HCT116 (cell line): ENCODE data around the gene ELP5. TPM values are rescaled to one million over a fixed set of nuclear protein-coding genes. Genes with fewer than 3 reads are reported as not detected.

Experiments
- ATAC-seq: fragments of 200-7000 bp; cut with Tn5 transposase; 2 replicates; pipeline ENCODE4 v1.9.1; 2020; ENCODE audit warnings: mild to moderate bottlenecking, moderate library complexity
- BruUV-seq: library from RNA; stranded (reverse); fragments of 400-500 nt; replicated peaks from 2 replicates; lab custom pipeline; 2021; lab: Mats Ljungman, UMichigan
- CTCF ChIA-PET: fragments of 300-600 bp; sonication (Branson Sonifier 250); formaldehyde crosslinking; loops from one replicate; lab custom pipeline; 2021; ENCODE audit warnings: antibody characterized with exemption; lab: Charles Lee
- POLR2A ChIA-PET: fragments of 300-600, 350-600 bp; sonication (Branson Sonifier 250); formaldehyde crosslinking; loops from one replicate; lab custom pipeline; 2021; ENCODE audit warnings: antibody characterized with exemption; lab: Charles Lee
- RAD21 ChIA-PET, 2 experiments: fragments of 300-600 bp; sonication (Branson Sonifier 250); formaldehyde crosslinking; loops; one replicate each; lab custom pipeline; 2023; ENCODE audit warnings: low total read pairs in 2 of 2; ENCODE audit not compliant: uncharacterized antibody in 2 of 2, unreplicated experiment in 2 of 2, low non-redundant PET in 1 of 2; lab: Charles Lee
- DNase-seq: peaks from one replicate; pipeline ENCODE4 v3.0.0-alpha.2; 2010; ENCODE audit warnings: low read depth, low spot score
- H2AFZ ChIP-seq: fragments of 200-600 bp; shearing (Covaris generic), sonication (generic); 2 replicates; pipeline ENCODE4 v1.6.1; 2017; ENCODE audit warnings: low read depth, mixed run types, mixed read lengths, antibody characterized with exemption, low read length; ENCODE audit not compliant: poor library complexity, severe bottlenecking
- H3K27ac ChIP-seq: 2 replicates; pipeline ENCODE4 v1.5.1; 2012; ENCODE audit warnings: low read depth, low read length
- H3K27me3 ChIP-seq: fragments of 200-600 bp; sonication (generic); 2 replicates; pipeline ENCODE4 v1.6.1; 2016; ENCODE audit warnings: mixed run types, low read length, mixed read lengths; ENCODE audit not compliant: insufficient read depth
- H3K36me3 ChIP-seq, 2 experiments: fragments of 200-500 bp in 1 of 2; fragments of 200-600 bp in 1 of 2; sonication (Bioruptor generic) in 1 of 2; sonication (generic) in 1 of 2; 2 replicates each; pipeline versions ENCODE4 v1.5.1 to v1.6.1; 2014 to 2016; ENCODE audit warnings: low read length in 2 of 2, inconsistent platforms in 1 of 2, mixed read lengths in 1 of 2, mixed run types in 1 of 2; ENCODE audit not compliant: insufficient read depth in 2 of 2, control insufficient read depth in 1 of 2
- H3K4me1 ChIP-seq, 2 experiments: fragments of 200-600 bp in 1 of 2; sonication (generic) in 1 of 2; 2 replicates each; pipeline versions ENCODE4 v1.5.1 to v1.6.1; 2012 to 2017; ENCODE audit warnings: low read length in 2 of 2, inconsistent platforms in 1 of 2, mild to moderate bottlenecking in 1 of 2, mixed read lengths in 1 of 2, mixed run types in 1 of 2, moderate library complexity in 1 of 2; ENCODE audit not compliant: insufficient read depth in 2 of 2, control insufficient read depth in 1 of 2
- H3K4me2 ChIP-seq: fragments of 200-600 bp; sonication (generic); 2 replicates; pipeline ENCODE4 v1.6.1; 2017; ENCODE audit warnings: mixed run types, low read length, mixed read lengths
- H3K4me3 ChIP-seq, 2 experiments: fragments of 200-600 bp in 1 of 2; sonication (generic) in 1 of 2; replicated peaks in 1 of 2; 2 replicates each; pipeline ENCODE4 v1.5.1; 2011 to 2016; ENCODE audit warnings: low read length in 2 of 2, control low read depth in 1 of 2, low read depth in 1 of 2, mild to moderate bottlenecking in 1 of 2, mixed read lengths in 1 of 2, mixed run types in 1 of 2
- H3K79me2 ChIP-seq: fragments of 200-600 bp; sonication (generic); 2 replicates; pipeline ENCODE4 v1.6.1; 2017; ENCODE audit warnings: mild to moderate bottlenecking, mixed run types, low read length, moderate library complexity, mixed read lengths; ENCODE audit not compliant: insufficient read depth
- H3K9ac ChIP-seq: fragments of 200-600 bp; sonication (generic); 2 replicates; pipeline ENCODE4 v1.6.1; 2016; ENCODE audit warnings: low read length, mixed read lengths
- H3K9me2 ChIP-seq: fragments of 200-600 bp; sonication (generic), shearing (Covaris generic); 2 replicates; pipeline ENCODE4 v1.6.1; 2017; ENCODE audit warnings: mixed run types, mild to moderate bottlenecking, moderate library complexity; ENCODE audit not compliant: insufficient read depth
- H3K9me3 ChIP-seq, 2 experiments: fragments of 200-500 bp in 1 of 2; fragments of 200-600 bp in 1 of 2; sonication (Bioruptor generic) in 1 of 2; sonication (generic) in 1 of 2; 2 replicates each; pipeline ENCODE4 v1.6.1; 2014 to 2017; ENCODE audit warnings: low read length in 2 of 2, mixed read lengths in 2 of 2, inconsistent platforms in 1 of 2, low read depth in 1 of 2, mild to moderate bottlenecking in 1 of 2, mixed run types in 1 of 2, moderate library complexity in 1 of 2; ENCODE audit not compliant: control insufficient read depth in 1 of 2, insufficient read depth in 1 of 2
- H4K20me1 ChIP-seq: fragments of 200-600 bp; sonication (generic), shearing (Covaris generic); 2 replicates; pipeline ENCODE4 v1.6.1; 2017; ENCODE audit warnings: mixed run types, mild to moderate bottlenecking, moderate library complexity; ENCODE audit not compliant: insufficient read depth
- ELF1 ChIP-seq: IDR thresholded peaks from 2 replicates; pipeline ENCODE4 v1.6.1; 2012; ENCODE audit warnings: low read depth, borderline replicate concordance
- EZH2 ChIP-seq: fragments of 200-600 bp; sonication (generic); IDR thresholded peaks from 2 replicates; pipeline ENCODE4 v1.6.1; 2017; ENCODE audit warnings: antibody characterized with exemption, mixed run types
- MAX ChIP-seq: IDR thresholded peaks from 2 replicates; pipeline ENCODE4 v1.6.1; 2012
- REST ChIP-seq: IDR thresholded peaks from 2 replicates; pipeline ENCODE4 v1.6.1; 2012; ENCODE audit warnings: low read depth
- TCF7L2 ChIP-seq: IDR thresholded peaks from 2 replicates; pipeline ENCODE4 v1.7.0; 2011; ENCODE audit warnings: borderline replicate concordance, inconsistent platforms; ENCODE audit not compliant: insufficient read depth, insufficient read length; ENCODE audit errors: extremely low read depth
- YY1 ChIP-seq: IDR thresholded peaks from 2 replicates; pipeline ENCODE4 v1.6.1; 2011; ENCODE audit warnings: low read length, low read depth, moderate library complexity, mild to moderate bottlenecking; ENCODE audit not compliant: insufficient replicate concordance; ENCODE audit errors: extremely low read depth
- ZFX ChIP-seq: fragments of 450-650 bp; IDR thresholded peaks from 2 replicates; pipeline ENCODE4 v1.6.1; 2017
- ZNF274 ChIP-seq: fragments of 200-500 bp; sonication (Bioruptor generic); IDR thresholded peaks from 2 replicates; pipeline ENCODE4 v1.6.1; 2014; ENCODE audit warnings: mild to moderate bottlenecking, low read depth, low read length, inconsistent platforms
- intact Hi-C: fragments of 100-400 bp; cut with micrococcal nuclease; formaldehyde crosslinking; loops from 2 replicates; pipeline ENCODE4 v1.10.0; 2022
- total RNA-seq: library from RNA; stranded (reverse); gene quantifications from one replicate; pipeline ENCODE4 v1.2.1, GENCODE V29; 2021; ENCODE audit not compliant: unreplicated experiment

Gene ELP5
- total RNA-seq, 1 experiment from 2014 or later: 81.7 TPM

GRCh38 chr17:7208754-7209460 lies 43.1 kb upstream of the ELP5 start:
- ChIA-PET RAD21 (no interaction called here), POLR2A (no interaction called here), CTCF (no interaction called here)
- H3K27me3 ChIP-seq: no peaks in the 10 kb centered on the region
- no peak overlapping the region for H2AFZ ChIP-seq
- no peak for TF ChIP-seq TCF7L2
- TF ChIP-seq ZFX: no peak
- peaks cover 3 to 17% of the 10 kb centered on the region in 2 experiments; a peak in 3 of 4 replicates for H3K4me1 ChIP-seq
- no peak overlapping the region for H3K27ac ChIP-seq
- BruUV-seq: no TSS peak
- H4K20me1 ChIP-seq: no peaks in the 10 kb centered on the region
- no peaks in the 10 kb centered on the region for H3K9me3 ChIP-seq
- H3K36me3 ChIP-seq: no peaks in the 10 kb centered on the region
- ATAC-seq (no peak), DNase-seq (no peak)
- no peaks in the 10 kb centered on the region for H3K9me2 ChIP-seq
- H3K4me2 ChIP-seq: no peak overlapping the region
- intact Hi-C loops: no loop called here
- H3K4me3 ChIP-seq: no peak overlapping the region
- no peaks in the 10 kb centered on the region for H3K79me2 ChIP-seq
- no peak overlapping the region for H3K9ac ChIP-seq

- intact Hi-C loops: no loop called here
- Histone ChIP-seq H3K9ac (no peak overlapping the region), H3K27ac (no peak overlapping the region), H3K9me2 (no peaks in the 10 kb centered on the region), H3K36me3 (no peaks in the 10 kb centered on the region), H3K4me2 (no peak overlapping the region), H3K4me1 (peaks cover 7 to 31% of the 10 kb centered on the region in 2 experiments; a peak in 3 of 4 replicates), H3K79me2 (no peaks in the 10 kb centered on the region), H4K20me1 (no peaks in the 10 kb centered on the region), H3K4me3 (no peak overlapping the region), H3K9me3 (no peaks in the 10 kb centered on the region), H2AFZ (no peak overlapping the region), H3K27me3 (no peaks in the 10 kb centered on the region)
- DNase-seq (no peak), ATAC-seq (no peak)
- BruUV-seq: no TSS peak
- POLR2A ChIA-PET: no interaction called here
- RAD21 ChIA-PET: no interaction called here
- TF ChIP-seq EZH2 (no peak), ZNF274 (no peak), MAX (no peak), TCF7L2 (no peak), ELF1 (no peak), YY1 (no peak), REST (no peak)
- CTCF ChIA-PET: no interaction called here
These were observed 40.3 kb upstream of the ELP5 start for GRCh38 chr17:7211491-7212273.
